SKM-1 (cell line): ENCODE results near the gene FOXP1.

Source experiments
- DNase-seq: peaks from one replicate; lab custom pipeline; 2025; ENCODE audit not compliant: unreplicated experiment; lab: John Stamatoyannopoulos, UW

The FOXP1 gene

DNA sequence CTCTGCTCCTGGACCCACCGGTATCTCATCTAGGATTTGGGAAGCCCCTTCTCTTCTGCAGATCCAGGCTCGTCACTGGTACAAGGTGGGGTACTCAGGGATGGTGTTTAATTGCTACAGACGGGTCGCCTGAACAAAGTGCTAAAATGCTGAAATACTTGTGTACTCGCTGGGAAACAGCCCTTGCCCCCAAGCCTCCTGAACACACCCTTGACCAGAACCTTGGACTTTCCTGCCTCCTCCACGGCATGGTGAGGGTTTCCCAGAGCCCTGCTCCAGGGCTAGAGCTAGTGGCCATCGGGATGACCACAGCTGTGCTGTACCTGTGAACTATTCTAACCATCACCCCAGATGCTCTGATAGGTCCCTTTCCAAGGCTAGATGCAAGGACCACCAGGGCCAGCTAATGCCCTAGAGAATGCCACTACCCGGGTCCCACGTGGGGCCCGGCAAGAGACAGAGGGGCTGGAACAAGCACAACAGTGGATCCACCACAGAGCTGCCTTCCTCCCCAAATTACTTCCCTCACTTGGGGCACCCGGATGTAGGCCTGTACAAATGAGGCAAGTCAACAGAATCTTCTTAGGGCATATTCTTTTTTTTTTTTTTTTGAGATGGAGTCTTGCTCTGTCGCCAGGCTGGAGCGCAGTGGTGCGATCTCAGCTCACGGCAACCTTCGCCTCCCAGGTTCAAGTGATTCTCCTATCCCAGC is 267.3 kb downstream of the FOXP1 start:
- no peak for DNase-seq

DNA sequence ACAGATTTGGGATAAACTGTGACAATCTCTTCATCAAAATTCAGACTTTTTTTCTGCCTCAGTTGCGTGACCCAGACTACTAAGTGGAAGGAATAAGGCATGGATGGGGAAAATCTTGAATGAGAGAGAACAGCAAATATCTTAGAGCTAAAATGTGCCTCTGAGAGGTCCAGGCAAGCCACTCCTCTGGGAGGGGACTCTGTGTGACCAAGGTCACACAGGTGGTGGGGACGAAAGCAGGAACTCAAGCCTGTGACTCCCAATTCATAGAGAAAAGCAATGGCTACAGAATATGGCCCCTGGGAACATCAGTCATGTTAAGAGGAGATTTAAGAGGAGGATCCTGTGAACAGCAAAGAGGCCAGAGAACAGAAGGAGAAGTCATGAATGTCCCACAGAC is 268.1 kb downstream of the FOXP1 start:
- no peak for DNase-seq

DNA sequence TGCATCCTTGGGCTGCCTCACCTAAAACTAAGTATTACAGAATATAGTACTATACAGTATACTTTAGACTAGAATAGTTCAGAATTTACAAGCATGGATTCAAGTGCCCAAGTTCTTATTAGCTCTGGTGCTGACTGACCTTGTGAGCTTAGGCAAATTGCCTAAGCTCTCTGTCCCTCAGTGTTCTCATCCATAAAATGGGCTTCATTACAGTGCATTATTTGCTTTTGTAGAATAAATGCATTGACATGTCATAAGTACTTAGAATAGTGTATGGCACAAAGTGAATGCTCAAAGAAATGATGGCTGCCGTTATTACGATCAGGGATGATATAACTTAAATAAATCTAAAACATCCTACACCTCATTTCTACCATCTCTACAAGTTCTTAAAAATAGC is 269.7 kb downstream of the FOXP1 start:
- no peak for DNase-seq

DNA sequence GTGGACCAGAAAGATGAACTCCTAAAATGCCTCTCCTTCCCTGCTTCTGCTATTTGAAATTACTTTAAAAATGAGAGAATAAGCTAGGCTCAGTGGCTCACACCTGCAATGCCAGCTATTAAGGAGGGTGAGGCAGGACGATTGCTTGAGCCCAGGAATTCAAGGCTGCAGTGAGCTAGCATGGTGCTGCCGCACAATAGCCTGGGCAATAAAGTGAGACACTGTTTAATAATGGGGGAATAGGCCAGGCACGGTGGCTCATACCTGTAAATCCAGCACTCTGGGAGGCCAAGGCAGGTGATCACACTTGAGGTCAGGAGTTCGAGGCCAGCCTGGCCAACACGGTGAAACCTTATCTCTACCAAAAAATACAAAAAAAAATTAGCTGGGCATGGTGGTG is 271.1 kb downstream of the FOXP1 start:
- DNase-seq: no peak

DNA sequence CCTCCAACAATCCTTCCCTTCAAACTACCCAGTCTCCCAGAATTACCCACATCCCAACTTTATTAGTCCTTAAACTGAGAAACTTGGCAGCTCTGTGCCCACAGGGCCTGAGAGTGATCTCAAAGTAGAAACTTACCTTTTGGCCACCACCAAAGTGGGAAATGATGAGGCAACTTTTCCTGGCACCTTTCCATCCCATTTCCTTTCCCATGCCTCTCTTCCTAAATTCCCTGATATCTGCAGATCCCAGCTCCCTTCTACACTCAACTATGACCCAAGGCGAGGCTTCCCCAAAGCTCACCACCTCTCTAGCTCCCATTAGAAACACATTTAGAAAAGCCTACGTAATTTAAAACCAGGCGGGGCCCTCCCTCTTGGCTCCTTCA is 271.9 kb downstream of the FOXP1 start:
- no peak for DNase-seq

DNA sequence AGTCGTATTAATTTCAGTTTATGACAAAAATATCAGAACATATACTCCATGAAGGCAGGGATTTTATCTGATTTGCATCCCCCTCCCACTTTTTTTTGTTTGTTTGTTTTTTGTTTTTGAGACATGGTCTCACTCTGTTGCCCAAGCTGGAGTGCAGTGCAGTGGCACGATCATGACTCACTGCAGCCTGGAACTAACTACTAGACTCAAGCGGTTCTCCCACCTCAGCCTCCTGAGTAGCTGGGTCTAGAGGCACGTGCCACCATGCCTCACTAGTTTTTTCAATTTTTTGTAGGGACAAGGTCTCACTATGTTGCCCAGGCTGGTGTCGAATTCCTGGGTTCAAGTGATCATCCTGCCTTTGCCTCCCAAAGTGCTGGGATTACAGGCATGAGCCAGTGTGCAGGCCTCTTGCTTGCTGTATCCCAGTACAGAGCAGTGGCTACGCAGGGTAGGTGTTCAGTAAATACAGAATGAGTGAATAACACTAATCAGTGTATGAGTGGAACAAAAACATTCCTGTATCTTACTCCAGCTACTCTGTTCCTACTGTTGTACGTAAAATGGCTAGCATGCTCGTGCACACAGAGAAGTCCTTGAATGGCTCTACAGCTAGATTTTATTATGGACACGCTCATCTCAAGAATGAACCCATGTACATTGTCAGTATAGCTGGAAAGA is 272.4 kb downstream of the FOXP1 start:
- no peak for DNase-seq

DNA sequence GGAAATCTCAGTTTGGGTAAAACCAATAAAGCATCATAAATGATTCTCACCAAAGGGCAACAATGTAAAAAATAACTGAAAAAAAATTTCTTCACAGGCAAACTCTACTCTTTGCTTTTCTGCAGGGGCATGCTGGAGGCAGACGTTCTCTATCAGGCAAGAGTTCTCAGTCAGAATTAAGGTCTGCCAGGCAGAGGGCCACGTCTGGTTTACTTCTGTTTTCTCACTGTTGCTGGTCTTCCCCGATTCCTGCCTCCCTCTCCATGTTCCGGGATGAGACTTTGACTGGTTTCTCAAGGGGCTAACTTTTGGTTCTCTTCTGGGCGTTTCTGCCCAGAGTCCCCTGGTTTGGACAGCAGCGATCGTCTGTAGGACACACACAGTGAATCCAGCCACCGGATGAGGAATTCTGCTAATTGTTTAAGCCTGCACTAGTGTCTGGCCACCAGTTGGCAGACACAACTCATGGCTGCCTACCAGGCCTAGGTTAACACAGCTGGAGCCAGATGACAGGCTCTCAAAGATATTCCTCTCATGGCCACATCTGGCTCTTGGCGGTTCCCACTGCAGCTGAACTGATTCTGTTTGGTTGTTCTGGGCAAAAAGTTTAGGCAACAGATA is 273.1 kb downstream of the FOXP1 start:
- DNase-seq: no peak

DNA sequence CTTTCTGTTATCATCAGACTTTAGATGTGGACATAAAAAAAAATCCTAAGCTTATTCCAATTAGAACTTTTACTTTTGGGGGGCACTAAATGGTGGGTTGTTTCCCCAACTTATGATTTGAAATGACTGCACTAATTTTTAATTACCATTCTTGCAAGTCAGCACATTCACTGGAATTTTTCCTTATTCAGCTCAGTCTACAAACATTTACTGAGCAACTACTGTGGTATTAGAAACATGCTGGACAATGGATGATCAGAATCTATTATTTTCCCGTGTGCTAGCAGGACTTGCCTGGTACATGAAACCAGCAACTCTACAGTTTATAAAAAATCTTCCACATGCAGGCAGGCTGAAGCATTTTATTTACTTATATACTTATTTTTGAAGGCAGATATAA is 273.6 kb downstream of the FOXP1 start:
- no peak for DNase-seq

DNA sequence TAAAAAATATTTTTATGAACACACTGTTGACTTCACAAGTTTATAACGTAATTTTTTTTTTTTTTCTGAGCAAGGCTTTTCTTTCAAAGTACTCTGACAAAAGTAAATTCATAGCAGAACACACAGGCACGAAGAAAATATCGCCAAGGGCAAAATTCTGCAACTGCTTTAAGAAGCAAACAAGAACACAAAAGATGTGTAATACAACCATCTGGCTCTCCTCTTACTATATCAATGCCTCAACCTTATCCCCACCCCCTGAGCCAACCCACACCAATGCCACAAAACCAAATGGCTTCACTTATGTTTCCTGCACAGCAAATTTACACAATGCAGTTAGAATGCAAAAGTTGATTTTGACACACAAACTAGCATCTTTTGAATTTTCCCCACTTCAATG is 274.2 kb downstream of the FOXP1 start:
- DNase-seq: no peak

DNA sequence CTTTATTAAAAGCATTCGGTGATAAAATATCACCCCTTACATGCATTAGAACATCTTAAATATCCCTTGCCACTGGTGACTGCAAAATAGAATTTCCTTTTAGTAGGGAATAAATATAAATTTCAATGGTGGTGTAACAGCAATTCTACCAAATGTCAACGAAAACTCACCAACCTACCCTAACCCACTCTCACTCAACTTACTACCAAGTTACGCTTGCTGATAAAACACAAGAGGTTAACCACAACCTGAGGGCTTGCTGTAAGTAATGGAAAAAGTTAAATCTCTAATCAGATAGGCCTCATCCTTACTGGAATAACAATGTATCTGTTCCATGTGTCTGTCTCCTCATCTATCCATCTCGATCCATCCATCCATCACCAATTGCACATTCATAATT is 274.7 kb downstream of the FOXP1 start:
- DNase-seq: no peak

DNA sequence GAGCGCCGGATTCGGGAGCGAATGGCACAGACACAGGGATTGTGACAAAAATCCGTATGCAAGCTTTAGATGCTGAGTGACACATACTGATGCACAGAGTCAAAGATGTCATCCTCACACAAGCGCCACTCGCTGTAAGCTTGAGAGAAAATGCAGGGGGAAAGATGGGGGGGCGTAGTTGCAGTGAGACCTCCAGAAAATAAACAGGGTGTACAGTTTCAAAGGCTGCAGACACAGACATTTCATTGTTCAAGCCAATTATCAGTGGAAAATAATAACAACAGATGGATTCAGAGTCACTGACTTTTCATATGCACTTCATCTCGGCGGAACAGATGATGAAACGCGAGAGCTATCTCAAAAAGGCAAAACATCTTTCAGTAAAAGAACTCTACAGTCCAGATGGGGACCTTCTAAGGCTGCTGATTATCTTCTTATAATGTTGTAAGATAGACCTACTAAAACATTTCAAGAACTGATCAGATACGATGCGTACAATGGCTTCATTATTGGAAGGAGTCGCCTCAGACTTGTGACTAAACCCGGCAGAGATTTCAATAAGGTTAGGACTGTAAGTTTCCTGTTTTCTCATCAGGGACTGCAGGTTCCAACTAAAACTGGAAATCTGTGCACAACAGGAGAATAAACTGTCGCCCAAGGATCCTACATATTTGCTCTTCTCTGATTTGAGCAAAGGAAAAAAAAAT is 275.4 kb downstream of the FOXP1 start:
- DNase-seq: no peak

DNA sequence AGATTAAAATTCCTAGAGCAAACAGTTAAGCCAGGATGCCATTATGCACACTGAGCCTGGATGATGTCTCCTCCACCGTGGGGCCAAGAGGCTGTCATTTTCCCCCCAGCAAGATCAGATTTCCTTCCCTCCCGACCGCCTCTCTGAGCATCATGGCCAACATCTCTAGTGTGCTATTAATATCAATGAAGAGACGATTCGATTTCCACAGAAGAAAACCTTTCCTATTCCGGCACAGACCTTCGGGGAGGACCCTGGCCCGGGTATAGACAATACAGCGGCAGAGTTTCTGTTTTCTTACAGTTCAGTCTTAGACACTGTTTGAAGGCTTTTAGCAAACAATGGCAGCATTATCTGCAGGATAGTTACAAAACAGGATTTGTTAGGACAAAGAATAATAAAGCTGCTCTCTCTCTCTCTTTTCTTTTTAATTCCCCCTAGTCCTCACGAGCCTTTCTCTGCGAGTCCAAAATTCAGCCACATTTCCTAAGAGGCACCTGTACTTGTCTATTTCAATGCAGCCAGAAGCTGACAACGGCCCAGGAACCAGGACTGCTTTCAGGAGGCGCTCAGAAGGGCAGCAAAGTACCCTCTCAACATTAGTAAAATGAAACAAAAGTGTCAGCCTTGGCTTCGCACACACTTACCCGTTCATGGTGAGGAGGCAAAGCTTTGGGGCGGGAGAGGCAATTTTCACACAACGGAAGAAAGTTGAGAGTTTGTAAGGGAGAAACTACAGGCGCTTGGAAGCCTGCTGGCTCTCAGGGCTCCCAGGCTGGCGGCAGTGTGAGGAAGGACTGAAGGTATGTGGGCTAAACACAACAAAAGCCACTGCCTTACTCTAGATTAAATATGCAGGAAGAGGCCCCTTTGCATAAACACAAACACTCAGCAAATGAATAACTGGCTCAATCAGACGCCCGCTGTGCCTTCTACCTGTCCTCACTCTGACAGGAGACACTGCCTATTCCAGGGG is 278.0 kb downstream of the FOXP1 start:
- DNase-seq: no peak

DNA sequence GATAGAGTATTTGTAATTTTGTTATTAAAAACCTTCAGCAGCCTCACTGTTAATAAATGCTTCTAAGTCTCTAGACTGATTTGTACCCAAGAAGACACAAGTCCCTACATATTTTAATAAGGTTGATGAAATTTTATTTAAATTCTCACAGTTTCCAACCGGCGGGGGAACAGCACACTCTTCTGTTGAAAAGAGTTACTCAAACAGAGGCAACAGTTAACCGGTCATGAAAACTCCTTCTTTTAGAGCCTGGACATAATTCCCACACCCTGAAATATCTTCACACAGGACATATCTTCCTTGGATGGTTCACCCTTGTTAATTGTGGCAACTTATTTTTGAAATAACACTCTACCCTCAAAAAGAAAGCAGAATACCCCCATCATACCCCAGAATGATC is 278.8 kb downstream of the FOXP1 start:
- DNase-seq: no peak

DNA sequence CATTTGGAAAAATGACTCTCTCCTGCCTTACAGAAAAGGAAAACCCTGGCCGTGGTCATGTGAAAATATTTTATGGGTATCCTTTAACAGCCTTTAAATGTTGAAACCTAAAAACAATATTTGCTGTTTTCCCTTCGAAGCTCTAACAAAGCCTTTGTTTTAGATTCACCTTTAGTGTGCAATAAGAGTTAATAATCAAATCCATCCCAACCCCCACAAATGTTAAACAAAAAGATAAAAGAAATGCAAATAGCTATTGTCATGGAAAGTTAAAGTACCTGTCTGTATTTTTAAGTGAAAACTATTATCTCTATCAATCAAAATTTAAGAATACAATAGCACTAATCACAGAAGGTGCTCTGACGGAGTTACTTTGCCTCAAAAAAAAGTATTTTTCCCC is 279.3 kb downstream of the FOXP1 start:
- DNase-seq: no peak

DNA sequence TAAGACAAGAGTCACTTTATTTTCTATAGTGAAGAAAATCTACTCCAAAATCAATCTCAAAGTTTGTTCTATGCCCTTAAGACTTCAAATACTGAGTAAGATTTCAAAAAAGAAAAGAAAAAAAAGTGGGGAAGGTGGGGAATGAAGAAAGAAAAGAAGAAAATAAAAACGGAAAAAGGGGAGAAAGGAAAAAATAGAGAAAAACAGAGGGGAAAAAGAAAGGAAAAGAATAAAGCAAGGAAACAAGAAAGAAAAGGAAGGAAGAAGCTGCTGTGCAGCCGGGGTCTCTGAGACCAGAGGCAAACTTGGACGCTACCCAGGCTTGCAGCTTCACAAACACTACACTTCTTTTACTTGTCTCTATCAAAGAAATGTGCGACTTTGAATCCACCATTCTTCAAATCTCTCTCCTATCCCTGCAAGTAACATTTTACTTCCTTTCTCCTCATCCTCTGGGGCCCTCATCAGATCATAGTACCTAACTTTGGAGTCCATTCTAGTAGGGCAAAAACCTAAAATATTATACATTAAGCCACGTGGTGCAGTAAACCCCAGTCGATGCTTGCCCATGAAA is 279.8 kb downstream of the FOXP1 start:
- DNase-seq: no peak

DNA sequence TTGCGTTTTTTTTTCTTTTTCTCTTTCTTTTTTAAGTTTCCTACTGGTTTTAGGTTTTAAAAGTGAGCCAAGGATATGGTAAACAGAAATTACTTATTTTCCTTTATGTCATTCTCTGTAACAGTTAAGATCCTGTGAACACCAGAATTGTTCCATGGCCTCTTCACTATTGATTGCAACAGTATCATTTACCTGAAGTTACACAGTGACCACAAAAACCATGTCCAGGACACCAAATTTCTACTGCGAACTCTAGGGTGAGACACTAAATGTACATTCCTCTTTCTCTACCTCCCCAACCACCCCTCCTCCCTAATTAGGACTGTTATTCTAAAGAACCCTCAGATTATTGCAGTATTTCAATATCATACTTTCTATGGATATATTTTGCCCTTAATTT is 280.9 kb downstream of the FOXP1 start:
- no peak for DNase-seq

DNA sequence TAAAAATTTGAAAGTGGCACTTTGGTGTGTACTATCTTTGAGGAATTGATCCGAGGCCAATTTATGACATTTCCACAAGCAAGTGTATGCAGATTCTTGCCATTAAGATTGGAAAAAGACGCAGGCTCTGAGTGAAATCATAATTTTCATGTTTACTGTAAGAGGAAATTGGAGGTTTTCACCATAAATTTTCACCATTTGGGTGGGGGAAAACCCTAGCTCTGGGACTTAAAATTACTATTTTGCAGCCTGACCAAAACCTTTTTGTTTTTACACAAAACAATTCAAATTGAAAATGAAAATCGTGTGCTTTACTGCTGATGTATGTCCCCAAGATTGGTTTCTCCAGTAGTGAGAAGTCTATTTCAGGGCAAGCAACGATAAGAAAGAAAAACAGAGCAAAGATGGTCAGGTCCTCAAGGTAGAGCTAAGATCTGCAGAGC is 282.6 kb downstream of the FOXP1 start:
- no peak for DNase-seq

DNA sequence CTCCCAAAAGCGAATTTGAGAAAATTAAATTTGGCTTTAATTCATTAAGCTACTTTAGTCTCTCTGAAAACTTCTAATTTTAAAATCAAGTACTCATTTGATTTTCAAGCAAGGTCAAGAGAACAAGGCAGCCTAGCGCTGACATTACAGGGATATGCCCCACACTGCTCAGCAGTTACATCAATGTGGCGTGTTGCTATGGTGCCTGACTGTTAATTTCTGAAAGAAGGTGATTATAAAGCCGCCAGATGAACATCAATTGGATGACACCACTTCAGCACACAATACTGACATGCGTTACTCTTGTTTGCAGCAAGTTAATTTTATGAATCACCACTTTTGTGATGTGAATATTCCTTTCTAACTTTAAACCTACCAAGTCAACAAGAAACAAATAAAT is 284.4 kb downstream of the FOXP1 start:
- DNase-seq: no peak

DNA sequence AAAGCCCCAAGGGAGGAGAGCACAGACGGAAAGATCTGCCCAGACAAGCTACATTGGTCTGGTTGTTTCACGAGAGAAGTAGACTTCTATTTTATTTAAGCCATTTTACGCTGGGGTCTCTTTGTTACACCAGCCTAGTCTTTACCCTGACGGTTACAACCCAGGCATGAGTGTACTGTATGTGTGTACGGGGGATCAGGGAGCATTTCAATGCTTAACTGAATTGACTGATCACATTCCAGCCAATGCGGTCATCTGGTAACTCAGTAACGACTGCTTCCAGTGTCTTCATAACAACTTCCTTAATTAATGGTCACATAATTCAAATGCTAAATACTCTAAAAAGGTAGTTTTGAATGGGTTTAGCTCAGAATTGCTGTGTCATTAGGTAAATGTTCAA is 288.6 kb downstream of the FOXP1 start:
- DNase-seq: no peak

DNA sequence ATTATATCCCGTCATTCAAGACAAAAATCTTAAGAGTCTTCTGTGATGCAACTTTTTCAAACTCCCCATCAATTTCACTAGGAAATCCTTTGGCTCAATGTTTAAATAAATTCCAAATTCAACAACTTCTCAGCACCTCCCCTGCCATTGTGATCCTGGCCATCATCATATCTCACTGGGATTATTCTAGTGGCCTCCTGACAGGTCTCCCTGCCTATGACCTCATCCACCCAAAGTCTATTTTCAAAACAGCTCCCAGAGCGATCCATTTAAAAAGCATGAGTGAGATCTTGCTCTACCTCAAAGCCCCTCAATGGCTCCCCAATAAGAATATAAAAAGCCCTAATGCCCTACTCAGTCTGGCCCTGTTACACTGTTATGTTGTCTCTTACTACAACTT is 293.2 kb downstream of the FOXP1 start:
- no peak for DNase-seq
